ENCODE measurements around the gene PDIA4.
"Not testable (repeated sequence)": the region's sequence is repeated elsewhere in the genome, so short reads cannot be mapped to it uniquely, and the experiment has no call there.

The PDIA4 gene

GRCh38 chr7:149036676-149037075 is 8.4 kb upstream of the PDIA4 start:
- no peak for DNase-seq (ENCODE audit: low spot score)

GRCh38 chr7:149031353-149031910 is 3.1 kb upstream of the PDIA4 start:
- DNase-seq (ENCODE audit: low spot score), result no peak

- not testable (repeated sequence) for DNase-seq (ENCODE audit: low spot score)
Observed at GRCh38 chr7:149030439-149030838, 2.1 kb upstream of the PDIA4 start.

- no peak for DNase-seq (ENCODE audit: low spot score)
Observed at GRCh38 chr7:149027611-149028345, 527 bp downstream of the PDIA4 start.

- peak; percentile 64 for DNase-seq (ENCODE audit: low spot score)
Observed at GRCh38 chr7:149027055-149027454, 1.2 kb downstream of the PDIA4 start.

- no peak for DNase-seq (ENCODE audit: low spot score)
Observed at GRCh38 chr7:149023662-149024061, 4.6 kb downstream of the PDIA4 start.

GRCh38 chr7:149022756-149023360 is 5.4 kb downstream of the PDIA4 start:
- DNase-seq (ENCODE audit: low spot score), result no peak

- no peak for DNase-seq (ENCODE audit: low spot score)
Observed at GRCh38 chr7:149021725-149022062, 6.6 kb downstream of the PDIA4 start.

- no peak for DNase-seq (ENCODE audit: low spot score)
Observed at GRCh38 chr7:149020483-149020882, 7.8 kb downstream of the PDIA4 start.

GRCh38 chr7:149016876-149017275 is 11.4 kb downstream of the PDIA4 start:
- DNase-seq (ENCODE audit: low spot score), result no peak

GRCh38 chr7:149014309-149014708 is 14.0 kb downstream of the PDIA4 start:
- DNase-seq (ENCODE audit: low spot score), result no peak

GRCh38 chr7:149013876-149014275 is 14.4 kb downstream of the PDIA4 start:
- no peak for DNase-seq (ENCODE audit: low spot score)

GRCh38 chr7:149012730-149013129 is 15.6 kb downstream of the PDIA4 start:
- not testable (repeated sequence) for DNase-seq (ENCODE audit: low spot score)

- DNase-seq (ENCODE audit: low spot score), result no peak
Observed at GRCh38 chr7:149011491-149011890, 16.8 kb downstream of the PDIA4 start.

GRCh38 chr7:149010451-149010850 is 17.9 kb downstream of the PDIA4 start:
- DNase-seq (ENCODE audit: low spot score), result no peak

GRCh38 chr7:149009527-149009926 is 18.8 kb downstream of the PDIA4 start:
- DNase-seq (ENCODE audit: low spot score), result no peak

GRCh38 chr7:149007611-149008010 is 20.7 kb downstream of the PDIA4 start:
- DNase-seq (ENCODE audit: low spot score), result no peak

- no peak for DNase-seq (ENCODE audit: low spot score)
Observed at GRCh38 chr7:149007146-149007545, 21.2 kb downstream of the PDIA4 start.

GRCh38 chr7:149006345-149006725 is 22.0 kb downstream of the PDIA4 start:
- DNase-seq (ENCODE audit: low spot score), result no peak

- DNase-seq (ENCODE audit: low spot score), result peak; percentile 76
Observed at GRCh38 chr7:149005427-149006344, 22.6 kb downstream of the PDIA4 start.

GRCh38 chr7:149004405-149005370 is 23.6 kb downstream of the PDIA4 start:
- DNase-seq (ENCODE audit: low spot score), result no peak

Data from germinal center (tissue), 1 donor.